ENCODE results near the gene BCDIN3D. TPM values are rescaled to one million over a fixed set of nuclear protein-coding genes. Genes with fewer than 3 reads are reported as not detected.

Gene BCDIN3D
- total RNA-seq, 4 donors from 2014 or later: 3.7 to 5.9 (median 4.5) TPM

DNA sequence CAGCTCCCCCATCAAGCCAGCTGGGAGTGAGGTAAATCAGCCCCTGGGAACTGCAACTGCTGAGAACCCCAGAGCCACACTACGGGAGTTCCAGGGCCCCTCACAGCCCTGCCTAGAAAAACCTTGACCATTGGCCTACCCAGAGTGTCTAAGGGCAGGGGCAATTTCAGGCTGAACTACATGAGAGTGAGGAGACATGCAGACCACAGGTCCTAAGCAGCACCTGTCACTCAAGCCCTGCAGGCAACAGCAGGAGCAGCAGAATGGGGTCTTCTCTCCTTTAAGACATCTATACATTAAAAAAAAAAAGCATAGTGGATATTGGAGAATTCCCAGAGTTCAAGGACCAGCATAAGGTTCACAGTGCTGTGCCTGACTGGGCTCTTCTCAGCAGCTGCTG is 19.6 kb downstream of the BCDIN3D start:
- Histone ChIP-seq H3K4me3 (no peak overlapping the region), H3K36me3 (no peaks in the 10 kb centered on the region), H3K4me1 (peaks cover 63% of the 10 kb centered on the region), H3K9me3 (no peaks in the 10 kb centered on the region), H3K27me3 (no peaks in the 10 kb centered on the region), H3K27ac (no peak overlapping the region)
- no peak for DNase-seq (ENCODE audit: low spot score in 2 of 2)
- TF ChIP-seq EP300 (IDR thresholded peaks at IDR 0.05) (no peak), POLR2A (IDR thresholded peaks at IDR 0.05) (no peak), POLR2AphosphoS5 (IDR thresholded peaks at IDR 0.05) (no peak), CTCF (IDR thresholded peaks at IDR 0.05) (no peak)
- no CpG with 5 or more reads among the region's 1 CpG for WGBS

DNA sequence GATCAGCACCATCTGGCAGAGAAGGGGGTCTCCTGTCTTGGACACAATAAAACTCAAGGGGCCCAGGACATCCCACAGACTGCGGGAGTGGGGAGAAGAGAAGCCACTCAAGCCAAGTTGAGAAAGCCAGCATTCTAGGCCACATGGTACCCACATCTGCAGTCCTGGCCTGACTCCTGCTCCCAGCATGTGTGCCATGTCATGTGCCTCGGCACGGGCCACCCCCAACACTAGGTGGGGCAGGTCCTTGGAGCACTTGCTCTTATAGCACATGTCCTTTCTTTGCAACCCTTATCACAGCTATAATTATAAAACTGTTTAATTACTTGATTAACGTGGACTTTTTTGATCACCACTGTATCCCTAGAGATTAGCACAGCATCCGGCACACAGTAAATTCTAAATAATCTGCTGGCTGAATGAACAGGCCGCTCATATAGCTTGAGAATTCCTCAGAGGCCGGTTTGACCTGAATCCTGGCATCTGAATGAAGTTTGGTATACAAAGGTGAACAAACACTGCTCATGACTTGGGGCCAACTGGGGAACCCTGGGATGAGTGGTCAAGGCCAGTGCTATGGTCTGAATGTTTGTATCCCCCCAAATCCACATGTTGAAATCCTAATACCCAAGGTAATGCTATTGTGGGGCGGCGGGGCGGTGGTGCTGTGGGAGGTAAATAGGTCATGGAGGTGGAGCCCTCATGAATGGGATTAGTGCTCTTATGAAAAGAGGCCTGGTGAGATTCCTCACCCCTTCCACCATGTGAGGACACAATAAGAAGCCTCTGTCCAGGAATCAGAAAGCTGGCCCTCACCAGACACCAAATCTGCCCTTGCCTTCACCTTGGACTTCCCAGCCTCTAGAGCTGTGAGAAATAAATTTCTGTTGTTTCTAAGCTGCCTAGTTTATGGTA is 21.3 kb downstream of the BCDIN3D start:
- Histone ChIP-seq H3K4me1 (peaks cover 49% of the 10 kb centered on the region), H3K27me3 (no peaks in the 10 kb centered on the region), H3K4me3 (no peak overlapping the region), H3K9me3 (no peaks in the 10 kb centered on the region), H3K27ac (no peak overlapping the region), H3K36me3 (no peaks in the 10 kb centered on the region)
- no peak for DNase-seq (ENCODE audit: low spot score in 2 of 2)
- 65% methylated on average over 10 of the region's 10 CpGs for WGBS
- no peak for TF ChIP-seq POLR2A (IDR thresholded peaks at IDR 0.05)
- no peak for TF ChIP-seq CTCF (IDR thresholded peaks at IDR 0.05)
- no peak for TF ChIP-seq EP300 (IDR thresholded peaks at IDR 0.05)
- TF ChIP-seq POLR2AphosphoS5 (IDR thresholded peaks at IDR 0.05): no peak

DNA sequence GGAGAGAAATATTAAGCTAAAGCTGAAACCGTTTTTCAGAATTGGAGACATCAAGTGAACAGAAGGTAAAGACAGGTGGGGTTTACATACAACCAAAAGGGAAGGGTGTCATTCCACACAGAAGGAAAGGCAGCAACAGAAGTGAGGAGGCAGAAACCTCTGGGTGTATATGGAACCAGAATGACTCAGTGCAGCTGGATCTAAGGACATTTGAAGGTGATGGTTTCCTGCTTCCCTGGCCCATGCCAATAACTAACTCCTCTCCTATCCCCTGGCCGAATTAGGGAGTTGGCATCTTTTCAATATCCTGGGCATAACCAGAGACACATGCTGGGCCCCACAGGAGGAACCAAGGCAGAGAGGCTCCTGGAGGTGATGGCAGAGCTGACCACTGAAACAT is 23.1 kb downstream of the BCDIN3D start:
- peaks cover 5% of the 10 kb centered on the region for H3K36me3 ChIP-seq
- H3K27ac ChIP-seq: no peak overlapping the region
- TF ChIP-seq CTCF (IDR thresholded peaks at IDR 0.05): no peak
- TF ChIP-seq POLR2A (IDR thresholded peaks at IDR 0.05): no peak
- TF ChIP-seq POLR2AphosphoS5 (IDR thresholded peaks at IDR 0.05): no peak
- no peak for TF ChIP-seq EP300 (IDR thresholded peaks at IDR 0.05)
- no peak overlapping the region for H3K4me3 ChIP-seq
- no peaks in the 10 kb centered on the region for H3K27me3 ChIP-seq
- WGBS: 55% methylated on average over 2 of the region's 2 CpGs
- peaks cover 30% of the 10 kb centered on the region for H3K4me1 ChIP-seq
- no peaks in the 10 kb centered on the region for H3K9me3 ChIP-seq
- DNase-seq (ENCODE audit: low spot score in 2 of 2): no peak

GRCh38 chr12:49818241-49818895 is 24.5 kb downstream of the BCDIN3D start:
- TF ChIP-seq CTCF (IDR thresholded peaks at IDR 0.05) (no peak), EP300 (IDR thresholded peaks at IDR 0.05) (no peak), POLR2A (IDR thresholded peaks at IDR 0.05) (no peak), POLR2AphosphoS5 (IDR thresholded peaks at IDR 0.05) (no peak)
- H3K27ac ChIP-seq: no peak overlapping the region
- no peak for DNase-seq (ENCODE audit: low spot score in 2 of 2)
- 69% methylated on average over 7 of the region's 7 CpGs for WGBS
- peaks cover 5% of the 10 kb centered on the region for H3K36me3 ChIP-seq
- peaks cover 16% of the 10 kb centered on the region for H3K4me1 ChIP-seq
- no peaks in the 10 kb centered on the region for H3K9me3 ChIP-seq
- H3K4me3 ChIP-seq: no peak overlapping the region
- H3K27me3 ChIP-seq: no peaks in the 10 kb centered on the region

DNA sequence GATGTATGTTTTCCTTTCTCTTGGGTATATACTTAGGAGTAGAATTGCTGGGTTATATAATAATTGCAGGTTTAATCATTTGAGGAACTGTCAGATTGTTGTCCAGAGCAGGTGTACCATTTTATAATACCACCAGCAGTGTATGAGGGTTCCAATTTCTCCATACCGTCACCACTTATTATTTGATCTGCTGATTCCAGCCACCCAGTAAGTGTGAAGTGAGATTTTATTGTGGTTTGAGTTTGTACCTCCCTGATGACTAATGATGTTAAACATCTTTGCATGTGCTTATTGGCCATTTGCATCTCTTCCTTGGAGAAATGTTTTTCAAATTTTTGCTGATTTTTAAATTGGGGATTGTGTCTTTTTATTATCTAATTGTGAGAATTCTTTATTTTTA is 29.8 kb downstream of the BCDIN3D start:
- Histone ChIP-seq H3K27me3 (no peaks in the 10 kb centered on the region), H3K9me3 (no peaks in the 10 kb centered on the region), H3K27ac (no peak overlapping the region), H3K4me3 (no peak overlapping the region), H3K36me3 (peaks cover 5% of the 10 kb centered on the region), H3K4me1 (peaks cover 21% of the 10 kb centered on the region)
- no peak for TF ChIP-seq POLR2A (IDR thresholded peaks at IDR 0.05)
- no peak for TF ChIP-seq CTCF (IDR thresholded peaks at IDR 0.05)
- no peak for TF ChIP-seq EP300 (IDR thresholded peaks at IDR 0.05)
- TF ChIP-seq POLR2AphosphoS5 (IDR thresholded peaks at IDR 0.05): no peak
- 92% methylated on average over 1 of the region's 1 CpG for WGBS
- DNase-seq (ENCODE audit: low spot score in 2 of 2): no peak

Data from suprapubic skin (tissue), 4 donors.